G401.6 (cell line): ENCODE results near the gene POLRMT.
"Not testable (repeated sequence)": the region's sequence is repeated elsewhere in the genome, so short reads cannot be mapped to it uniquely, and the experiment has no call there.

Source experiments
- FAIRE-seq: peaks from 2 replicates; lab custom pipeline; 2012; peaks lifted over from hg19 to GRCh38; lab: Jason Lieb, UNC

The POLRMT gene

GRCh38 chr19:610801-611480 is 22.4 kb downstream of the POLRMT start:
- FAIRE-seq, result no peak

- FAIRE-seq, result no peak
Measured at GRCh38 chr19:610071-610800, 23.1 kb downstream of the POLRMT start.

DNA sequence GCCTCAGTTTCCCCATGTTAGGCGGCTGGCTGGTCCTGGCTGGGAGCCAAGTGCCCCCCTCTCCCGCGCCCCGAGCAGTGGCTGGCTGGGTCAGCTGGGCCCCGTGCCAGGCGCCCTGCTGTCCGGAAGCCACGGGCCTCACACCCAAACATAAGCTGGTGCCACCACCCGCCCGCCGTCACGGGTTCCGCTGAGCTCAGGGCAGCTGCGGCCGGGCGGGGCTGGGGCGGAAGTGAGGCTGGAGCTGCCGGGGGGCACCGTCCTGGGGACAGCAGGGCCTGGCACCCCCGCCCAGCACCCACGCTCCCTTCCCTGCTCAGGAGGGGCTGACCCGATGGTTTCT is 24.4 kb downstream of the POLRMT start:
- no peak for FAIRE-seq

- no peak for FAIRE-seq
Measured at GRCh38 chr19:608155-609003, 25.0 kb downstream of the POLRMT start.

- FAIRE-seq, result no peak
Measured at GRCh38 chr19:607301-608154, 25.8 kb downstream of the POLRMT start.

- FAIRE-seq, result not testable (repeated sequence)
Measured at GRCh38 chr19:605061-605971, 28.0 kb downstream of the POLRMT start.

GRCh38 chr19:604355-604754 is 29.0 kb downstream of the POLRMT start:
- FAIRE-seq, result no peak

- FAIRE-seq, result not testable (repeated sequence)
Measured at GRCh38 chr19:603779-604178, 29.6 kb downstream of the POLRMT start.

- FAIRE-seq, result not testable (repeated sequence)
Measured at GRCh38 chr19:603302-603639, 30.1 kb downstream of the POLRMT start.

GRCh38 chr19:602391-603301 is 30.7 kb downstream of the POLRMT start:
- FAIRE-seq, result no peak

GRCh38 chr19:601790-602189 is 31.5 kb downstream of the POLRMT start:
- FAIRE-seq, result no peak

DNA sequence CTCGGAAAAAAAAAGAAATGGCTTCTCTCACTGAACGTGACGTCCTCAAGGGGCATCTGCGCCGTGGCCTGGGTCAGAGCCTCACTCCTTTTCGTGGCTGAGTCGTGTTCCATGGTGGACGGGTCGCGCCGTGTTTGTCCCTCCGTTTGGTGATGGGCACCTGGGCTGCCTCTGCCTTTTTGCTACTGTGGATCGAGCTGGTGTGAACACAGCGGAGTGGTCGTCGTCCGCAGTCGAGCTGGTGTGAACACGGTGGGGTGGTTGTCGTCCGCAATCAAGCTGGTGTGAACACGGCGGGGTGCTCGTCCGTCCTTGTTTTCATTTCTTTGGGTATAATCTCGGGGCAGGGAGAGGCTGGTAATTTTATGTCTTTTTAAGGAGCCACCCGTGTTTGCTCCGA is 32.0 kb downstream of the POLRMT start:
- no peak for FAIRE-seq

DNA sequence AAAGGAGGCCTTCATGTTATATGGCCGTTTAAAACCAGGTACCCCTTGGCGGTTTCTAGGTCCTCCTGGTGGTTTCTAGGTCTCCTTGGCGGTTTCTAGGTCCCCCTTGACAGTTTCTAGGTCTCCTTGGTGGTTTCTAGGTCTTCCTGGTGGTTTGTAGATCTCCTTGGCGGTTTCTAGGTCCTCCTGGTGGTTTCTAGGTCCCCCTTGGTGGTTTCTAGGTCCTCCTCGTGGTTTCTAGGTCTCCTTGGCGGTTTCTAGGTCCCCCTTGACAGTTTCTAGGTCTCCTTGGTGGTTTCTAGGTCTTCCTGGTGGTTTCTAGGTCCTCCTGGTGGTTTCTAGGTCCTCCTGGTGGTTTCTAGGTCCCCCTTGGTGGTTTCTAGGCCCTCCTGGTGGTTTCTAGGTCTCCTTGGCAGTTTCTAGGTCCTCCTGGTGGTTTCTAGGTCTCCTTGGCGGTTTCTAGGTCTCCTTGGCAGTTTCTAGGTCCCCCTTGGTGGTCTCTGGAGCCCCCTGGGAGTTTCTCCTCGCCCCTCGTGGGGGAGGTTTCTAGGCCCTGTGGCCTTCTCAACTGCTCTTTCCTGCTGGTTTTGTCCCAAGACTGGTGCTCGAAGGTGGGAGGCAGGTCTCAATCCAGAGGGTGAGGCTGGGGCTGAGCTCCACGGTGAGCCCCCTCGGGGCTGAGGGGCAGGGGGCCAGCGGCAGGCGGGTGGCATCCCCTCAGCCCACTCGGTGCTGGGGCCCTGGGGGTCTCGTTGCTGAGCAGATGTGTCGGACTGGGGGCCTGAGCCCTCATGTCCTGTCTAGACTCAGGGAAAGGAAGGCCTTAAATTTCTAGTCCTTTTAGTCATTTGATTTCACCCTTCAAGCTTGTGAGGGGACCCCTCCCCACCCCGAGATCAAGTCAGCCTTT is 35.7 kb downstream of the POLRMT start:
- peak; percentile 96 for FAIRE-seq

DNA sequence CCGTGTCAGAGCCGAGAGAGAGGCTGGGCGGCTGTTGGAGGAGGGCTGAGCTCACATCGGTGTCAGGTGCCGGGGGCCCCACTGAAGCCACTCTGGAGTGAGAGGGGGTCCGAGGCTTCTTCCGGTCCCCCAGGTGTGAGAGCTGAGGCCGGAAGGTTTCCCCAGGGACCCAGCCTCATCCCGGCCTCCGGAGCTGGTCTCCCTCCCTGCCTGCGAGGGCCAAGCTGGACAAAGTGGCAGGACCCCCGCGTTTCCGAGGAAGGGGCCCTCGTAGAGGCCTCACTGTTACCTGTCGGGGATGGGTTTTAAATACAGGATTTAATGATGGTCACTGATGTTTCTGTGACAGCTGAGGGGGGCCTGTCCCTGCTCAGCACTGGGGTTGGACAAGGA is 37.1 kb downstream of the POLRMT start:
- no peak for FAIRE-seq

GRCh38 chr19:595326-596262 is 37.7 kb downstream of the POLRMT start:
- no peak for FAIRE-seq

GRCh38 chr19:594265-594870 is 39.0 kb downstream of the POLRMT start:
- no peak for FAIRE-seq

DNA sequence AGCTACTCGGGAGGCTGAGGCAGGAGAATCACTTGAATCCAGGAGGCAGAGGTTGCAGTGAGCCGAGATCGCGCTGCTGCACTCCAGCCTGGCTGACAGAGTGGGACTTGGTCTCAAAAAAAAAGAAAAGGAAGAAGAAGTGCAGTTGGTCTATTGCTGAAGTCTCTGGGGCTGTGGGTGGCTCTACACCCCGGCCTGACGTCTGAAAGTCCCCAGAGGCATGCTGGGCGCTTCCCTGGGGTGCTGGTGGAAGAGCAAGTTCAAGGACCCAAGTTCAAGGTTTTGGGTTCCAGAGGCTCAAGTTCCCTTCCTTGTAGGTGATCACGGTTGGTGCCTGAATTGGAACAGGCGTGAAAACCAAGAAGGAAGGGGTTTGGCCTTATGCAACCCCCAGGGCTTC is 39.8 kb downstream of the POLRMT start:
- FAIRE-seq, result no peak
